CD4-positive, alpha-beta T cell treated with Interleukin-12 subunit alpha and Interleukin-12 subunit beta, for 1 hour (primary cell): ENCODE results near the gene DVL2.

Experiments used
- DNase-seq: peaks from one replicate; pipeline ENCODE4 v3.0.0-alpha.2; 2020

The DVL2 gene

DNA sequence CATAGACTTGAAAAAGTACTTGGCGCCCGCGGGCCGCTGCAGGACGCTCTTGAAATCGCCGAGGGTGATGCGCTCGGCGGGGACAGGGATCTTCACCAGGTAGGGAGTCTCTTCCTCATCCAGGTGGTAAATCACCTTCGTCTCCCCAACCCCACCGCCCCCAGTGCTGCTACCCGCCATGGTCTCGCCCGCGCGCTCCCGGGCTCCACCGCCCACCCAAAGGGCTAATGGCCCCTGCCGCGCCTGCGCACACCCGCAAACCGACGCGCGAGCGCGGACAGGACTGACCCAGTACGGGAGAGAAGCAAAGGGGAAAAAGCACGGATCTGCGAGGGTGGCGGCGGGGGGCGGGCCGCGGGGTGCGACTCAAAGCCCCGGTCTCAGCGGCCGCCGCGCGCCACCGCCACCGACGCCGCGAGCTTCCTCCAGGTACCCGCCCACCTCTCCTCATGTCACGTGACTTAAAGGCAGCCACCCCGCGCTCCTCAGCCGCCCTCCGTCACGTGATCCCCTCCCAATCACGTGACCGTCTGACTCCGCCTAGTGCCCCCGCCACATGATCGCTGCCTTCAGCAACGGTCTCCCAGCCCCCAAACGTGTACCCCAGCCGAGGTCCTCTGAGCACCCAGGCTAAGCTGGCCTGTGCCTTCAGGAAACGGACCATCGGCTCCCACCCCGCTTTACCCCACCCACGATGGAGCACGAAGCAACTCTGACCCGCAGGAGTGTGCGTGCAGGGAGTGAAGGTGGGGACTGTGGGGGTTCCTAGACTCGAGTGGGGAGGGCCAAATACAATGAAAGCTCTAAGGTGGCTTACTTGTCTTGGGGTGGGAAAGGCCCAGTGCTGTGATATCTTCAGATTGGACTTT is at the start of gene DVL2:
Gene DVL2, minus strand, starts transcription at position 435 of the 869 bp plus-strand sequence. Its CDS starts 255 bp downstream, at position 180.
- DNase-seq = peak; percentile 96

DNA sequence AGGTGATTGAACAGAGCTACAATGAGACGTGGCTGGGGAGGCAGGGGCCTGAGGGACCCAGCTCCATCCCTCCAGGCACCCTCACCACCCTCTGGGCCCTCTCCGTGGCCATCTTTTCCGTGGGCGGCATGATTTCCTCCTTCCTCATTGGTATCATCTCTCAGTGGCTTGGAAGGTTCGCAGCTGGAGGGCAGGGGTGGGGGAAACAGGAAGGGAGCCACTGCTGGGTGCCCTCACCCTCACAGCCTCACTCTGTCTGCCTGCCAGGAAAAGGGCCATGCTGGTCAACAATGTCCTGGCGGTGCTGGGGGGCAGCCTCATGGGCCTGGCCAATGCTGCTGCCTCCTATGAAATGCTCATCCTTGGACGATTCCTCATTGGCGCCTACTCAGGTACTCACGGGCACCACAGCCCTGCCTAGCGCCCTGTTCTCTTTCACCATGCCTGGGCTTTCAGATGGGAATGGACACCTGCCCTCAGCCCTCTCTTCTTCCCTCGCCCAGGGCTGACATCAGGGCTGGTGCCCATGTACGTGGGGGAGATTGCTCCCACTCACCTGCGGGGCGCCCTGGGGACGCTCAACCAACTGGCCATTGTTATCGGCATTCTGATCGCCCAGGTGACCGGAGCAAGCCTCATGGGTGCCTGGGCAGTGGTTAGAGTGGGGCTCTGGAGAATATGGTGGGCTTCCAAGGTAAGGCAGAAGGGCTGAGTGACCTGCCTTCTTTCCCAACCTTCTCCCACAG is 49.3 kb upstream of the DVL2 start:
- no peak for DNase-seq

- DNase-seq = no peak
These were observed 48.5 kb upstream of the DVL2 start for GRCh38 chr17:7282752-7283321.

DNA sequence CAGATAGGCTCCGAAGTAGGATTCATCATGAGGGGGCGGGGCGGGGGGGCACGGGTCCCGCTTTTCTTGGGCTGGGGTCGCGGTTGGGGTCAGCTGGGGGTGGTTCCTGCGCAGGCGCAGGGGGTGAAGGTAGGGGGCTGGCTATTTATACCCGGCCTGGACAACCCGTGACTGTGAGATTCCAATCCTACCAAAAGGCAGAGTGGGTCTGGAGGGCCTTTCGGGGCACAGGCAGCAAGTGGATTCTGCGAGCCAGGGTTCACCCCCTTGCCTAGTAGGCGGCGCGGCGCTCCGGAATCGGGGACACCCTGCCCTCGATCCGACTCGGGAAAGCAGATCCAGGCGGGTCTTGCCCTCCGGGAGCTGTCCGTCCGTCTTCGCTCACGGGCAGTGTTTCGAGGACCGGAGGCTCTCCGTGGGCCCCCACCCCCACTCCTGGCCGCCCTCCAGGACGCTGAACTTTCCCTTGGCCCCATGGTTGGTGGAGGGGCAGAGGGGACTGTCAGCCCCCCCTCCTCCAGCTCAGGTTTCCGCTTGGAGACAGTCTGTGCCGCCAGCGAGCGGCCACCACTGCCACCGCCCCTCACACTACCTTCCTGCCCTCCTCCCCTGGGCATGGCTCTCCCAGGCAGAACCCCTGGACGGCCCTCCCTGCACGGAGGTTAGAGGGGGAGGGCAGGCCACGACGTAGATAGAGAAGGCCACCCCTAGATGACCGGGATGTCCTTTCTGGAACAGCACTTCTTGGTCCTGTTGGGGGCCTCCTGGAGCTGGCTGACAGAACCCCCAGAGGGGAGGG is 47.8 kb upstream of the DVL2 start:
- DNase-seq = no peak

DNA sequence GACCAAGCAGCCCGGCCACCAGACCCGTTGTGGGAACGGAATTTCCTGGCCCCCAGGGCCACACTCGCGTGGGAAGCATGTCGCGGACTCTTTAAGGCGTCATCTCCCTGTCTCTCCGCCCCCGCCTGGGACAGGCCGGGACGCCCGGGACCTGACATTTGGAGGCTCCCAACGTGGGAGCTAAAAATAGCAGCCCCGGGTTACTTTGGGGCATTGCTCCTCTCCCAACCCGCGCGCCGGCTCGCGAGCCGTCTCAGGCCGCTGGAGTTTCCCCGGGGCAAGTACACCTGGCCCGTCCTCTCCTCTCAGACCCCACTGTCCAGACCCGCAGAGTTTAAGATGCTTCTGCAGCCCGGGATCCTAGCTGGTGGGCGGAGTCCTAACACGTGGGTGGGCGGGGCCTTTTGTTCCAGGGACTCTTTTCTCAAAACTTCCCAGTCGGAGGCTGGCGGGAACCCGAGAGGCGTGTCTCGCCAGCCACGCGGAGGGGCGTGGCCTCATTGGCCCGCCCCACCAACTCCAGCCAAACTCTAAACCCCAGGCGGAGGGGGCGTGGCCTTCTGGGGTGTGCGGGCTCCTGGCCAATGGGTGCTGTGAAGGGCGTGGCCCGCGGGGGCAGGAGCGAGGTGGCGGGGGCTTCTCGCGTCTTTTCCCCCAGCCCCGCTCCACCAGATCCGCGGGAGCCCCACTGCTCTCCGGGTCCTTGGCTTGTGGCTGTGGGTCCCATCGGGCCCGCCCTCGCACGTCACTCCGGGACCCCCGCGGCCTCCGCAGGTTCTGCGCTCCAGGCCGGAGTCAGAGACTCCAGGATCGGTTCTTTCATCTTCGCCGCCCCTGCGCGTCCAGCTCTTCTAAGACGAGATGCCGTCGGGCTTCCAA is 47.0 kb upstream of the DVL2 start, which contains the start of gene SLC2A4:
Gene SLC2A4, plus strand, starts transcription at position 645 of the 879 bp plus-strand sequence. Its CDS starts 217 bp downstream, at position 862.
- DNase-seq = peak; percentile 90

GRCh38 chr17:7280519-7281073 is 46.3 kb upstream of the DVL2 start:
- DNase-seq = peak; percentile 89

GRCh38 chr17:7279448-7279847 is 45.1 kb upstream of the DVL2 start:
- no peak for DNase-seq

DNA sequence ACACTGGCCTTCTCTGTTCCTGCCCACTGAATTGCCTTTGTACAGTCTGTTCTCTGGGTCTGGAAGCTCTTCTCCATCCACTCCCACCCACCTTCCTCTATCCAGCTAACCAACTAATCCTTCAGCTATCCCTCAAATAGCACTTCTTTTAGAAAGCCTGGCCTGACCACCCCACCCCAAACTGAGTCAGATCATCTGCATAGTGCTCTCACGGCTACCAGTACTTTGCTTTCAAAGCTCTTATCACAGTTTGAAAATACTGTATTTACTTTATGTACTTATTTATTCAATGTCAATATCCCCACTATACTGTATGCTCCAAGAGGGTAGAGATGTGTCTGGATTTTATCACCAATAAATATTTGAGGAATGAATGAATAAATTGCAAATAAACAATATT is 32.5 kb upstream of the DVL2 start:
- DNase-seq = no peak

GRCh38 chr17:7263801-7264078 is 29.4 kb upstream of the DVL2 start:
- DNase-seq = no peak

GRCh38 chr17:7262935-7263800 is 28.9 kb upstream of the DVL2 start:
- DNase-seq = no peak

DNA sequence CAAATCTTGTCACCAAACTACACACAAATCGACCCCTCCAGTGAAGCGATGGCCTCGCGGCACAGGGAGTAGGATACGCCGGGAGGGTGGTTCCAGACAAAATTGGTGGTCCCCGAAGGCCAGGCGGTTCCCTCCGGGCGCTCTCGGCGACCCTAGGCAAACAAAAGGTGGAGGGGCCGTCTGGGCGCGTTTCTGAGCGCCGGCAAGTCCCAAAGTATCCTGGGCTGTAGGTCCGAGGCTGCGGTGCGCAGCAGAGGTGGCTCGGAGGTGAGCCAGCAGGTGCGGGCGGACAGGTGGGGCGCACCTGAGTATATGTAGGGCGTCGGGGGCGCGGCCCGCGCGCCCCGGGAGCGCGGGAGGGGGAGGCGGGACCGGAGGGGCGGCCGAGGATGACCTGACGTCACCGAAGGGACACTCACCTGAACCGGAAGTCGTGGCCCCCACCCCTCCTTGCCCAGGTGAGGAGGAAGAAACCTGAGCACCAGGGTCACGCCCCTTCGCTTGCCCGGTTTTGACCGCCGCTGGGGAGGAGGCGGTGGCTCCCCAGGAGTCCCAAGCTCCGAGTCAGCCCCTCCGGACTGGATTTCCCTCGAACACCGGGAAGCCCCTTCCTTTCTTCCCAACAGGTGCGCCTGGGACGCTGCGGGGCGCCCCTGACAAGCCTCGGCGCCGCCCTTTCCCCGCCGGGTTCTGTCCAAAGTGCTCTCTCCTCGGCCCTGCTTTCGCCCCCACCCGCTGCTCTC is 28.0 kb upstream of the DVL2 start, which contains the start of gene CLDN7:
Gene CLDN7, minus strand, starts transcription at position 287 of the 743 bp plus-strand sequence. CDS start 435 bp downstream, outside the sequence.
- DNase-seq = no peak

DNA sequence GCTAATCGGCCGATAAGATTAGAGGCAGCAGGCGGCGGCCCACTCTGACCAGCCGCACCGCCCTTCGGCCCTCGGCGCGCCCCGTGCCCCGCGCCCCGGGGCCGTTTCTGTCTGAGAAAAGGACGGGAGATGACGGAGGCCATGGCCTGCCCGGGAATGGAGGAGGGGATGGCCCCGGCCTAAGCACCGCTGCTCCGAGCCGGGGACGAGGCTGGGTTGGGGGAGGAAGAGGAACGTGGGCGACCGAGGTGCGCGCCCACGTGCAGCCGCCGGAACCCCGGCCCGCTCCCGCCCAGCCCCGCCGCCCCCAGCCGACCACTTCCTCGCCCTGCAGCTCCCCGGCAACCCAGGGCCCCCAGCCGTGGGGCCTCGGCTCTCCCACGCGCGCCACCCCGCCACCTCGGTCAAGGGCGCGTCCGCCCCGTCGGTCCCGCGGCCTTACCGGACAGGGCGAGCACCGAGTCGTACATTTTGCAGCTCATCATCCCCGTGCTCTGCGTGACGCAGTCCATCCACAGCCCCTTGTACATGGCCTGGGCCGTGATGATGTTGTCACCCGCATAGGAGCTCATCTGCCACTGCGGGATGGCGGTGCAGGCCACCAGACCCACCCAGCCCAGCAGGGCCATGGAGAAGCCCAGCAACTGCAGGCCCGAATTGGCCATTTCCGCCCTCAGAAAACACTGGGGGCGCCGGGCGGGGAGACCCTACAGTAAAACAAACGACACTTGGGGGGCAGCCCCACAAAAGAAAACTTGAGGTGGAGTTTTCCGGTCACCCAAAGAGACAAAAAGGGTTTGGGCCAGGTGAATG is 27.3 kb upstream of the DVL2 start:
- DNase-seq = peak; percentile 39

GRCh38 chr17:7260651-7261378 is 26.5 kb upstream of the DVL2 start:
- peak; percentile 39 for DNase-seq

DNA sequence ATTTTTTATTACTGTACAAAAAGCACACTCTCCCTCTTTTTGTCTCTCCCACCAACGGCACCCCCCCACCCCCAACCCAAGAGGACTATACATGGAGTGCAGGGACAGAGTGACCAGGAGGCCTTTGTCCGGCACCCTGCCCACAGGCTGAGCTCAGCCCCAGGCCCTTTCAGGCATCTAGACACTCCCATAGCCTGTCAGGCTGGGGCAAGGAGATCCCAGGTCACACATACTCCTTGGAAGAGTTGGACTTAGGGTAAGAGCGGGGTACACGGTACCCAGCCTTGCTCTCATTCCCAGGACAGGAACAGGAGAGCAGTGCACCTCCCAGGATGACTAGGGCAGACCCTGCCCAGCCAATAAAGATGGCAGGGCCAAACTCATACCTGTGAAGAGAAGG is 25.8 kb upstream of the DVL2 start:
- DNase-seq = no peak

- DNase-seq = no peak
These were observed 25.2 kb upstream of the DVL2 start for GRCh38 chr17:7259555-7259889.

DNA sequence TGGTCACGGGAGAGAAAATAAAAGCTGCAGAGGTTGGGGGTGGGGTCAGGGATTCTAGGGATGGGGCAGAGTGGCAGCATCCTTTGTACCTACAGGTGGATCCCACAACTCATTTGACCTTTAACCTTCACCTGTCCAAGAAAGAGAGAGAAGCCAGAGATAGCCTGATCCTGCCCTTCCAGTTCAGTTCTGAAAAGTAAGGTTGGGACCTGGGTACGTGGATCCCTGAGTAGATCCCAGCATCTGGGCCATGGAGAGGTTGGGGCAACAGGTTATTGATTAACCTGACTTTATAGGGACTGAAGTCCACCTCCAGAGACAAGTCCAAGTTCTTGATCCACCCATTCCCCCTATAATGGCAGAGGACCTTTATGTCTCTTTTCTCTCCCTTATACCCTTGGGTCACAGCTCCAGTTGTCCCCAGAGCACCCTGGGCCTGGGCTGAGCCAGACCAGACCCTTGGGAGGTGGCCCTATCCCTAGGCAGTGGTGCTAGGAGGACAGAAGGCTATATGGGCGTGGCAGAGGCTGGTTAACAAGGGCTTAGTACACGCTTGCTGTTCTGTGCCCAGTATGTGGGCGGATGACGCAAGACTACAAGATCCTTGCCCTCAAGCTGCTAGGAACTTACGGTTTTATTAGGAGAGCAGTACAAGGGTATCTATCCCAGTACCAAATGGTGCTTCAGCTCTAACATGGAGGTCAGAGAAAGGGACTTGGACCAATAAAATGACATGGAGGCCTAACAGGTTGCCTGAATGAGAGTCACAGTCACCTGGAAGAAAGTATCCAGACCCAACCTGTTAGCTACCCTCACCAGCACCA is 24.6 kb upstream of the DVL2 start:
- DNase-seq = no peak

DNA sequence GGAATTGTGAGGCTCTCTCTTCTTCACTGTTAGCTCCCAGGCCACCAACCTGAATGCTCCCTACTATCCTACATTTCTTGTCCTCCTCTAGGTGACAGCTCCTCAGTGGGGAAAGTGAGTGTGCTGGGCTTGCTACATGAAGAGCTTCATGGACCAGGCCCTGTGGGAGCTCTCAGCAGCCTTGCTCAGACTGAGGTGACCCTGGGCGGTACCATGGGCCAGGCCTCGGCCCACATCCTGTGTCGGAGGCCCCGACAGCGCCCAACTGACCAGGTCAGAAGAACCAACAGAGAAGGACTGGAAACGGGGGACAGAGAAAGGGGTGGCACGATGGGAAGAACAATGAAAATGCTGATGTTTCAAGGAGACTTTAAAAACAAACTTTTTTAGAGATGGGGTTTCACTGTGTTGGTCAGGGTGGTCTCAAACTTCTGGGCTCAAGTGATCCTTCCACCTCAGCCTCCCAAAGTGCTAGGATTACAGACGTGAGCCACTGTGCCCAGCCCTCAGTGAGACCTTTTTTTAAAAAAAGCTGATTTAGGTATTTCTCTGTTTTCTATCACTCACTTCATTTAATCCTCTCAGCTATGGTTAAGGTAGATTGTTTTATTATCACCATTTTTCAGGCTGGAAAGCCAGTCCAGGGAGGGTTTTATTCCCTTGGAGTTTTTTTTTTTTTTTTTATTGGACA is 22.6 kb upstream of the DVL2 start:
- DNase-seq = no peak
